A549 (cell line): ENCODE data around the gene CSNK2A1.

Experiments
- CTCF ChIP-seq: fragments of >200 bp; sonication (Bioruptor Twin); formaldehyde crosslinking; IDR thresholded peaks from 3 replicates; pipeline ENCODE4 v1.5.1; 2016
- EP300 ChIP-seq, 2 experiments: fragments of >200 bp; sonication (Bioruptor Twin); formaldehyde crosslinking; IDR thresholded peaks; 2 replicates in 1 of 2; 3 replicates in 1 of 2; pipeline ENCODE4 v1.6.1; 2016 to 2017
- ESRRA ChIP-seq: fragments of 150-350 bp; IDR thresholded peaks from 2 replicates; pipeline ENCODE4 v1.6.1; 2014; ENCODE audit warnings: mild to moderate bottlenecking, low read length, borderline replicate concordance
- MAZ ChIP-seq: fragments of 150-350 bp; IDR thresholded peaks from 2 replicates; pipeline ENCODE4 v1.6.1; 2014; ENCODE audit warnings: antibody characterized with exemption, low read depth, low read length, borderline replicate concordance
- NR3C1 ChIP-seq: fragments of >200 bp; sonication (Bioruptor Twin); formaldehyde crosslinking; IDR thresholded peaks from 3 replicates; pipeline ENCODE4 v1.6.1; 2017
- PHF8 ChIP-seq: fragments of 200-600 bp; sonication (generic); IDR thresholded peaks from 2 replicates; pipeline ENCODE4 v1.6.1; 2016; ENCODE audit warnings: low read depth, mild to moderate bottlenecking, antibody characterized with exemption, moderate library complexity, borderline replicate concordance
- POLR2A ChIP-seq: IDR thresholded peaks from 2 replicates; pipeline ENCODE4 v1.6.1; 2012; ENCODE audit warnings: mild to moderate bottlenecking, low read length
- SMC3 ChIP-seq: fragments of >200 bp; sonication (Bioruptor Twin); formaldehyde crosslinking; IDR thresholded peaks from 3 replicates; pipeline ENCODE4 v1.6.1; 2018; ENCODE audit warnings: inconsistent platforms
- USF2 ChIP-seq: fragments of 450-650 bp; IDR thresholded peaks from 2 replicates; pipeline ENCODE4 v1.6.1; 2014; ENCODE audit warnings: antibody characterized with exemption
- ZNF302 ChIP-seq: fragments of 250-450 bp; sonication (Bioruptor Pico); IDR thresholded peaks from 2 replicates; pipeline ENCODE4 v1.9.0; 2021; ENCODE audit warnings: inconsistent platforms, mild to moderate bottlenecking, moderate library complexity
- TF ChIP-seq, protein P1 (sequence below): IDR thresholded peaks from 2 replicates; pipeline ENCODE4 v1.6.1; 2012

- TF ChIP-seq CTCF (no peak), NR3C1 (no peak), MAZ (no peak), PHF8 (no peak), ZNF302 (CRISPR knock-in tag) (no peak), EP300 (IDR thresholded peaks at IDR 0.05) (no peak), SMC3 (no peak), POLR2A (no peak), ESRRA (no peak), USF2 (no peak)
- TF ChIP-seq, protein P1, sequence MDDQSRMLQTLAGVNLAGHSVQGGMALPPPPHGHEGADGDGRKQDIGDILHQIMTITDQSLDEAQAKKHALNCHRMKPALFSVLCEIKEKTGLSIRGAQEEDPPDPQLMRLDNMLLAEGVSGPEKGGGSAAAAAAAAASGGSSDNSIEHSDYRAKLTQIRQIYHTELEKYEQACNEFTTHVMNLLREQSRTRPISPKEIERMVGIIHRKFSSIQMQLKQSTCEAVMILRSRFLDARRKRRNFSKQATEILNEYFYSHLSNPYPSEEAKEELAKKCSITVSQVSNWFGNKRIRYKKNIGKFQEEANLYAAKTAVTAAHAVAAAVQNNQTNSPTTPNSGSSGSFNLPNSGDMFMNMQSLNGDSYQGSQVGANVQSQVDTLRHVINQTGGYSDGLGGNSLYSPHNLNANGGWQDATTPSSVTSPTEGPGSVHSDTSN: no peak
Observed at GRCh38 chr20:584161-584970, 40.8 kb upstream of the CSNK2A1 start.
